MM.1S (cell line): ENCODE results near the gene FBXL2.

Experiments
- DNase-seq: peaks from one replicate; pipeline ENCODE4 v3.0.0-alpha.2; 2015
- H2AFZ ChIP-seq: fragments of 300-600 bp; sonication (generic); 2 replicates; pipeline ENCODE4 v1.6.0; 2016; ENCODE audit warnings: antibody characterized with exemption, low read length
- H3F3A ChIP-seq: fragments of 300-600 bp; sonication (generic); 2 replicates; pipeline ENCODE4 v1.6.1; 2016; ENCODE audit warnings: mild to moderate bottlenecking, antibody characterized with exemption, low read length, moderate library complexity, mixed read lengths; ENCODE audit not compliant: insufficient read depth
- H3K27ac ChIP-seq: fragments of 300-600 bp; sonication (generic); 2 replicates; pipeline ENCODE4 v1.5.1; 2016; ENCODE audit warnings: mild to moderate bottlenecking, low read length
- H3K27me3 ChIP-seq: fragments of 300-600 bp; sonication (generic); replicated peaks from 2 replicates; pipeline ENCODE4 v1.6.0; 2016; ENCODE audit warnings: low read length; ENCODE audit not compliant: insufficient read depth
- H3K36me3 ChIP-seq: fragments of 300-600 bp; sonication (generic); replicated peaks from 2 replicates; pipeline ENCODE4 v1.6.1; 2016; ENCODE audit warnings: mild to moderate bottlenecking, low read length, mixed read lengths; ENCODE audit not compliant: insufficient read depth
- H3K4me1 ChIP-seq: fragments of 300-600 bp; sonication (generic); 2 replicates; pipeline ENCODE4 v1.6.1; 2016; ENCODE audit warnings: low read length, mixed read lengths
- H3K4me2 ChIP-seq: fragments of 300-600 bp; sonication (generic); 2 replicates; pipeline ENCODE4 v1.6.0; 2016; ENCODE audit warnings: low read depth, low read length
- H3K4me3 ChIP-seq: fragments of 300-600 bp; sonication (generic); 2 replicates; pipeline ENCODE4 v1.5.1; 2016; ENCODE audit warnings: low read length, mixed read lengths
- H3K79me2 ChIP-seq: fragments of 300-600 bp; sonication (generic); 2 replicates; pipeline ENCODE4 v1.6.1; 2016; ENCODE audit warnings: mixed run types, low read length, mixed read lengths
- H3K9ac ChIP-seq: fragments of 300-600 bp; sonication (generic); 2 replicates; pipeline ENCODE4 v1.6.1; 2016; ENCODE audit warnings: low read length, mixed read lengths
- H3K9me2 ChIP-seq: fragments of 300-600 bp; sonication (generic); replicated peaks from 2 replicates; pipeline ENCODE4 v1.6.1; 2016; ENCODE audit warnings: mild to moderate bottlenecking, low read length, mixed read lengths; ENCODE audit not compliant: insufficient read depth
- H3K9me3 ChIP-seq: fragments of 300-600 bp; sonication (generic); replicated peaks from 2 replicates; pipeline ENCODE4 v1.6.1; 2016; ENCODE audit warnings: mild to moderate bottlenecking, low read length, mixed read lengths; ENCODE audit not compliant: insufficient read depth
- H4K20me1 ChIP-seq: fragments of 300-600 bp; sonication (generic); 2 replicates; pipeline ENCODE4 v1.6.1; 2016; ENCODE audit warnings: mild to moderate bottlenecking, low read length, moderate library complexity, mixed read lengths; ENCODE audit not compliant: insufficient read depth
- EZH2 ChIP-seq: fragments of 300-600 bp; sonication (generic); optimal IDR thresholded peaks from 2 replicates; pipeline ENCODE3; 2017; ENCODE audit warnings: low read depth, mild to moderate bottlenecking, antibody characterized with exemption, low read length, mixed read lengths
- EZH2phosphoT487 ChIP-seq: fragments of 300-600 bp; sonication (generic); IDR thresholded peaks from 2 replicates; pipeline ENCODE4 v1.6.1; 2018; ENCODE audit warnings: antibody characterized with exemption, low read length
- TF ChIP-seq, protein P1 (sequence below): fragments of 300-600 bp; sonication (generic); IDR thresholded peaks from 2 replicates; pipeline ENCODE4 v1.5.1; 2016; ENCODE audit warnings: antibody characterized with exemption, low read length, mixed read lengths

FBXL2 gene

DNA sequence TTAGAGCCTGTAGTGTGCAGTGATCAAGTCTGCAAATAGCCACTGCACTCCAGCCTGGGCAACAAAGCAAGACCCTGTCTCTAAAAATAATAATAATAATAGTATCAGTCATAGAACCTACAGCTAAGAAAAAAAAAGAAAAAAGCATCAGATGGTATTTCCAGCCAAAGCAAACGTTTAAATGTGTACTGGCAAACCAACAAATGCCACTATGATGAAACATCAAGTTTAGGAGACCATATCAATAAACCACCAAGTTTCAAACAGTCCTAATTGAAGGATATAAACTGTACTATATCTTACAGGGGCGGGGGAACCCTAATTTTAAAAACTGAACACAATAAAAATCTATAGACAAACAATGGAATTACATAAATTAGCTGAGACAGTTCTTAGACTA lies 156.6 kb downstream of the FBXL2 start:
- Histone ChIP-seq H3K36me3 (0 out of 2 replicates have a peak, but pooled peaks cover 3% of the 10 kb centered on the region), H2AFZ (no peak overlapping the region), H3K9ac (no peak overlapping the region), H3K4me3 (no peak overlapping the region), H3F3A (peaks cover 17% of the 10 kb centered on the region; the same call in 1 of the 2 replicates), H3K9me3 (no peaks in the 10 kb centered on the region), H4K20me1 (peaks cover 22% of the 10 kb centered on the region), H3K4me2 (no peak overlapping the region), H3K79me2 (peaks cover 100% of the 10 kb centered on the region), H3K27me3 (no peaks in the 10 kb centered on the region), H3K9me2 (no peaks in the 10 kb centered on the region), H3K27ac (no peak overlapping the region), H3K4me1 (peaks cover 34% of the 10 kb centered on the region)
- TF ChIP-seq EZH2 (no peak), EZH2phosphoT487 (no peak)
- TF ChIP-seq, protein P1, sequence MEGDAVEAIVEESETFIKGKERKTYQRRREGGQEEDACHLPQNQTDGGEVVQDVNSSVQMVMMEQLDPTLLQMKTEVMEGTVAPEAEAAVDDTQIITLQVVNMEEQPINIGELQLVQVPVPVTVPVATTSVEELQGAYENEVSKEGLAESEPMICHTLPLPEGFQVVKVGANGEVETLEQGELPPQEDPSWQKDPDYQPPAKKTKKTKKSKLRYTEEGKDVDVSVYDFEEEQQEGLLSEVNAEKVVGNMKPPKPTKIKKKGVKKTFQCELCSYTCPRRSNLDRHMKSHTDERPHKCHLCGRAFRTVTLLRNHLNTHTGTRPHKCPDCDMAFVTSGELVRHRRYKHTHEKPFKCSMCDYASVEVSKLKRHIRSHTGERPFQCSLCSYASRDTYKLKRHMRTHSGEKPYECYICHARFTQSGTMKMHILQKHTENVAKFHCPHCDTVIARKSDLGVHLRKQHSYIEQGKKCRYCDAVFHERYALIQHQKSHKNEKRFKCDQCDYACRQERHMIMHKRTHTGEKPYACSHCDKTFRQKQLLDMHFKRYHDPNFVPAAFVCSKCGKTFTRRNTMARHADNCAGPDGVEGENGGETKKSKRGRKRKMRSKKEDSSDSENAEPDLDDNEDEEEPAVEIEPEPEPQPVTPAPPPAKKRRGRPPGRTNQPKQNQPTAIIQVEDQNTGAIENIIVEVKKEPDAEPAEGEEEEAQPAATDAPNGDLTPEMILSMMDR = no peak
- DNase-seq = no peak
